Trophoblast cell (in vitro differentiated cells and primary cell): Measurements from ENCODE around the gene FHOD3.
A peak's percentile ranks its signal among the peaks of the same experiment; 100 is the strongest.

Experiments used
- DNase-seq, 2 donors: peaks; one replicate each; pipeline ENCODE4 v3.0.0-alpha.2; 2016
- H2AFZ ChIP-seq: 2 replicates; pipeline ENCODE4 v1.6.1; 2013; ENCODE audit warnings: low read length, moderate library complexity, mild to moderate bottlenecking; ENCODE audit not compliant: insufficient read depth, poor library complexity
- H2AK5ac ChIP-seq: 2 replicates; pipeline ENCODE4 v1.6.1; 2013; ENCODE audit warnings: mild to moderate bottlenecking, low read length
- H2BK120ac ChIP-seq: 2 replicates; pipeline ENCODE4 v1.6.1; 2013; ENCODE audit warnings: low read length, mild to moderate bottlenecking, moderate library complexity; ENCODE audit not compliant: insufficient read depth, poor library complexity
- H2BK12ac ChIP-seq: 2 replicates; pipeline ENCODE4 v1.6.1; 2013; ENCODE audit warnings: mild to moderate bottlenecking, low read length, moderate library complexity
- H2BK5ac ChIP-seq: 2 replicates; pipeline ENCODE4 v1.6.1; 2013; ENCODE audit warnings: low read length, low read depth, moderate library complexity, mild to moderate bottlenecking; ENCODE audit not compliant: poor library complexity
- H3K14ac ChIP-seq: 2 replicates; pipeline ENCODE4 v1.6.1; 2013; ENCODE audit warnings: mild to moderate bottlenecking, low read length
- H3K18ac ChIP-seq: 2 replicates; pipeline ENCODE4 v1.6.1; 2013; ENCODE audit warnings: mild to moderate bottlenecking, low read length
- H3K23ac ChIP-seq: 2 replicates; pipeline ENCODE4 v1.6.1; 2013; ENCODE audit warnings: low read length
- H3K27ac ChIP-seq: 2 replicates; pipeline ENCODE4 v1.5.1; 2013; ENCODE audit warnings: low read depth, mild to moderate bottlenecking, inconsistent platforms, low read length, moderate library complexity
- H3K27me3 ChIP-seq: 2 replicates; pipeline ENCODE4 v1.6.1; 2013; ENCODE audit warnings: inconsistent platforms, mild to moderate bottlenecking, low read length, moderate library complexity; ENCODE audit not compliant: insufficient read depth
- H3K36me3 ChIP-seq, 2 experiments: 1 replicate in 1 of 2; 2 replicates in 1 of 2; pipeline ENCODE4 v1.6.1; 2013; ENCODE audit warnings: low read length in 2 of 2, mild to moderate bottlenecking in 2 of 2, moderate library complexity in 1 of 2; ENCODE audit not compliant: insufficient read depth in 2 of 2, control insufficient read depth in 1 of 2
- H3K4ac ChIP-seq: 2 replicates; pipeline ENCODE4 v1.6.1; 2013; ENCODE audit warnings: low read depth, mild to moderate bottlenecking, low read length, moderate library complexity
- H3K4me1 ChIP-seq, 2 experiments: 1 replicate in 1 of 2; 2 replicates in 1 of 2; pipeline ENCODE4 v1.6.1; 2013; ENCODE audit warnings: low read length in 2 of 2, mild to moderate bottlenecking in 2 of 2, moderate library complexity in 1 of 2; ENCODE audit not compliant: insufficient read depth in 2 of 2, control insufficient read depth in 1 of 2
- H3K4me2 ChIP-seq: 2 replicates; pipeline ENCODE4 v1.6.1; 2013; ENCODE audit warnings: inconsistent platforms, mild to moderate bottlenecking, low read length, moderate library complexity
- H3K4me3 ChIP-seq: 2 replicates; pipeline ENCODE4 v1.5.1; 2013; ENCODE audit warnings: mild to moderate bottlenecking, low read depth, low read length, inconsistent platforms
- H3K79me1 ChIP-seq: one replicate; pipeline ENCODE4 v1.6.1; 2013; ENCODE audit warnings: low read length
- H3K79me2 ChIP-seq: 2 replicates; pipeline ENCODE4 v1.6.1; 2013; ENCODE audit warnings: low read length, mild to moderate bottlenecking; ENCODE audit not compliant: control insufficient read depth, insufficient read depth, poor library complexity
- H3K9ac ChIP-seq: 2 replicates; pipeline ENCODE4 v1.6.1; 2013; ENCODE audit warnings: mild to moderate bottlenecking, low read length
- H3K9me3 ChIP-seq: 2 replicates; pipeline ENCODE4 v1.6.1; 2013; ENCODE audit warnings: low read depth, mild to moderate bottlenecking, control low read depth, inconsistent platforms, low read length; ENCODE audit not compliant: insufficient read depth
- H4K12ac ChIP-seq: 2 replicates; pipeline ENCODE4 v1.6.1; 2013; ENCODE audit warnings: low read depth, mild to moderate bottlenecking, low read length, moderate library complexity
- H4K8ac ChIP-seq: 2 replicates; pipeline ENCODE4 v1.6.1; 2013; ENCODE audit warnings: low read depth, mild to moderate bottlenecking, low read length, moderate library complexity
- H4K91ac ChIP-seq: one replicate; pipeline ENCODE4 v1.6.1; 2013; ENCODE audit warnings: low read depth, mild to moderate bottlenecking, low read length, moderate library complexity
- WGBS: extraction: QIAGEN DNeasy Blood & Tissue Kit; methylation state at CpG from one replicate; pipeline ENCODE4 v1.1.7; 2013; ENCODE audit warnings: missing lambda C conversion rate; ENCODE audit not compliant: insufficient read length, insufficient coverage; ENCODE audit errors: extremely low coverage; 5-methylcytosine and 5-hydroxymethylcytosine counted together

FHOD3 gene

DNA sequence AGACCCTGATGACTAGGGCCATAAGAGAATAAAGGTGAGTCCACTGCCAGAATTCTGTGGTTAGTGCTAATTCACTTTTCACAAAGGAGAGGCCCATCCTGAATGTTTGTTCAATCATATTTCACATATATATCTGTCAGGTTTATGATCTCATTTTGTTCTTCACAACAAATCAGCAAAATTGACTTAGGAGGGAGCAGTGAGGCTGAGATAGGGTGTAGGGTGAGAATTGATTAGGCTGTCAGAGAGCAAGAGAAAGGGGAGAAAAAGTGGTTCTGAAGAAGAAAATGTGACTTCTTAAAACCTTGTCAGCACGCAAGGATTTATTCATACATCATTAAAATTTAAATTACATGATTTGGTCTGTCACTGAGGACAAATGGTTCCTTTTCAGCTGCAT, 117.7 kb downstream of the FHOD3 start:
- peaks cover 3 to 4% of the 10 kb centered on the region in 2 experiments for H3K36me3 ChIP-seq
- no peak overlapping the region for H2AK5ac ChIP-seq
- peak overlapping the region; percentile 26 for H3K18ac ChIP-seq
- H3K14ac ChIP-seq = no peak overlapping the region
- H4K12ac ChIP-seq = no peak overlapping the region
- H2BK120ac ChIP-seq = peak overlapping the region; percentile 20
- H3K23ac ChIP-seq = no peak overlapping the region
- DNase-seq = no peak
- no peak overlapping the region for H3K4me3 ChIP-seq
- H2BK5ac ChIP-seq = no peak overlapping the region
- H4K8ac ChIP-seq = no peak overlapping the region
- H4K91ac ChIP-seq = no peak overlapping the region
- WGBS = no CpG with 5 or more reads among the region's 1 CpG
- H3K9ac ChIP-seq = no peak overlapping the region
- H2BK12ac ChIP-seq = no peak overlapping the region
- peaks cover 2% of the 10 kb centered on the region for H3K9me3 ChIP-seq
- H3K4me1 ChIP-seq = peaks cover 12 to 14% of the 10 kb centered on the region in 2 experiments
- H2AFZ ChIP-seq = no peak overlapping the region
- H3K79me2 ChIP-seq = no peaks in the 10 kb centered on the region
- no peak overlapping the region for H3K4me2 ChIP-seq
- no peak overlapping the region for H3K27ac ChIP-seq
- no peaks in the 10 kb centered on the region for H3K79me1 ChIP-seq
- H3K4ac ChIP-seq = no peak overlapping the region
- H3K27me3 ChIP-seq = no peaks in the 10 kb centered on the region

DNA sequence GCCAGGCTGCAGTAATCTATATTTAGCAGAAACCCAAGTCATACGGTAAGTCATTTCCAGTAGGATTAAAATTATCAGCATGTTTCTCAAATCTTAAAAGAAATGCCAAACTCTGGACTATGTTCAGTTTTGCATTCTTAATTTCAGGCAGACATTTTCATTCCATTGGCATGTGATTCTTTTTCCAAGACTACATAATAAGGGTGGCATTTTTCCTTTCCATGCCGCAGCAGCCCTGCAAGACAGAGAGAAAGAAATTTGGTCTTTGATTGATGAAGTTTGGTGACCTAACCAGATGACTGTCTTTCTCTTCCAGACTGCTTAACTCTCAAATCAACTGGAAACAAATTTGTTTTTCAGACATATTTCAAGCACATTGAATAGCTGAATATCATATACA, 118.1 kb downstream of the FHOD3 start:
- Histone ChIP-seq H4K8ac (no peak overlapping the region), H3K23ac (no peak overlapping the region), H3K27me3 (no peaks in the 10 kb centered on the region), H3K79me1 (no peaks in the 10 kb centered on the region), H2BK12ac (no peak overlapping the region), H3K4me3 (no peak overlapping the region), H2BK5ac (no peak overlapping the region), H3K36me3 (peaks cover 3 to 4% of the 10 kb centered on the region in 2 experiments), H3K27ac (no peak overlapping the region), H4K91ac (no peak overlapping the region), H3K9ac (no peak overlapping the region), H3K18ac (no peak overlapping the region), H4K12ac (no peak overlapping the region), H3K4me1 (peaks cover 16% of the 10 kb centered on the region in 2 experiments), H3K4ac (no peak overlapping the region), H3K4me2 (no peak overlapping the region), H3K14ac (no peak overlapping the region), H2AFZ (no peak overlapping the region), H3K79me2 (no peaks in the 10 kb centered on the region), H2BK120ac (no peak overlapping the region), H2AK5ac (no peak overlapping the region), H3K9me3 (peaks cover 2% of the 10 kb centered on the region)
- WGBS = no CpG with 5 or more reads among the region's 2 CpGs
- no peak for DNase-seq

DNA sequence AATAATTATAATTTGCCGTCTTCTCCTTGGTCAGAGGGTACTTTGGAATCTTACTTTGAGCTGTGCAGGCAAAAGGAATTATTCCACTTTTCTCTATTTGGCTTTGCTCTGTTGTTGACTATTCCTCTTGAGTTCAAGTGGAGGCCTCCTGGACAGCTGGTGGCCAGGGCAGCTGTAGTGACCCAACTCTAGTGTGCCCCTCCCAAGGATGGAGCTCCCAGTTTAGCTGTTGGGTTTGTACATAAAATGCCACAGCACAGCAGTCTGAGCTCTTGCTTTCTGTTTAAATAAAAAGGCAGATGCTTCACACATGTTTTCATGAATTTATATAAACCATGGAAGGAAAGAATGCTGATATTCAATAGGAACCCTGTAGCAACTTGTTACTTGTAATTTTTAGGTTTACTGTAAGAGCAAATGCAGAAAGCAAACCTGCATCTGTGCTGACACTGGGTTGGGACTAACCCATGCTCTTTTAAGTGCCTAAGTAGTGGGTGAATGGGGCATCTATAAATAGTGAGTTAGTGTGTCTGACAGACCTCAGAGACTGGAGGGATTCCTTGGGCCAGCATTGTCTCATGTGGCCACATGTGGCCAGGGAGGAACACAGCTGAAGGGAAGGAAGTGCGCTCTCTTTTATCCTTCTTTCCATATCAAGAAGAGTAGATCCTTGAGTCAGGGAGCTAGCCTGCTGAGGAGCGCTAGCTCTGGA, 121.8 kb downstream of the FHOD3 start:
- no peak overlapping the region for H3K18ac ChIP-seq

DNA sequence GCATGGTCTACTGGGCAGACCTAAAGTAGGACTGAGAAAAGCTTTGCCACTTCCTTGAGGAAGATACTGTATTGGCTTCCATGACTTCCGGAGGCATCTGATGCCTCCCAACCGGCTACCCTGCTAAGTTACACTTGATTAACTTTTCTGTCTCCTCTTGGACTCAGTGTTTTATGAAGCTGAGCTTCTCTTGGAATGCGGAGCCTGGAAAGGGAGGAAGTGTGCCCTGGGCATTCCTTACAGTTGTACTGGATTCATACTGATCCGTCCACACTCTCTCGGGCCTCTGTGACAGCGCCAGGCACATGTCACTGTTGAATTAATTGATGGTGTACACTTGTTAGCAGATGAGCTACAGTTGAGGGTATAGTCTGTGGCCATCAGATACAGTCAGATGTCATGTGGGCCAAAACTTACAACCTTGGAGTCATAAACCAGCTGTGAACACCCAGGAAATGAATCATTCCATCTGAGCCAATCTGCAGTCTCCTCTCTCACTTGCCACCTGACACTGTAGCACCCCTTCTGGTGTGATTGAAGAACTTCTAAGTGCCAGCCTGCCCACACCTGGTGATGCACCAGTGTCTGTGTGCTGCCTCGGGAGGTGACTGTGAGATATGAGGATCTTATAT, 122.5 kb downstream of the FHOD3 start:
- DNase-seq = peak; percentile 48 to 52
- Histone ChIP-seq H2BK5ac (no peak overlapping the region), H3K36me3 (no peaks in the 10 kb centered on the region), H3K4me2 (no peak overlapping the region), H4K91ac (no peak overlapping the region), H2BK120ac (no peak overlapping the region), H2AK5ac (no peak overlapping the region), H3K9me3 (no peaks in the 10 kb centered on the region), H3K4ac (no peak overlapping the region), H3K27ac (no peak overlapping the region), H2BK12ac (peak overlapping the region; percentile 12), H4K8ac (no peak overlapping the region), H3K79me1 (peaks cover 4% of the 10 kb centered on the region), H3K23ac (no peak overlapping the region), H3K18ac (peak overlapping the region; percentile 22), H4K12ac (no peak overlapping the region), H3K79me2 (no peaks in the 10 kb centered on the region), H3K4me3 (no peak overlapping the region), H2AFZ (no peak overlapping the region), H3K14ac (no peak overlapping the region), H3K27me3 (no peaks in the 10 kb centered on the region), H3K9ac (no peak overlapping the region), H3K4me1 (peaks cover 10 to 19% of the 10 kb centered on the region in 2 experiments)
- WGBS = no CpG with 5 or more reads among the region's 7 CpGs

More for the DNA sequence above, 121.8 kb downstream of the FHOD3 start:
- Histone ChIP-seq H3K36me3 (peaks cover 3% of the 10 kb centered on the region in 2 experiments), H3K23ac (no peak overlapping the region), H3K4me2 (no peak overlapping the region), H3K27me3 (no peaks in the 10 kb centered on the region), H3K14ac (no peak overlapping the region), H2BK12ac (peak overlapping the region; percentile 12), H2AFZ (no peak overlapping the region), H4K8ac (no peak overlapping the region), H2AK5ac (no peak overlapping the region), H3K27ac (no peak overlapping the region), H2BK120ac (no peak overlapping the region), H3K79me1 (peaks cover 3% of the 10 kb centered on the region), H3K9ac (no peak overlapping the region), H4K12ac (no peak overlapping the region), H3K4me1 (peaks cover 10 to 17% of the 10 kb centered on the region in 2 experiments), H3K4ac (no peak overlapping the region), H3K79me2 (no peaks in the 10 kb centered on the region), H3K4me3 (no peak overlapping the region), H3K9me3 (peaks cover 2% of the 10 kb centered on the region), H4K91ac (no peak overlapping the region), H2BK5ac (no peak overlapping the region)
- DNase-seq = no peak
- no CpG with 5 or more reads among the region's 3 CpGs for WGBS
